ENCODE data around the gene VRK1. TPM values are rescaled to one million over a fixed set of nuclear protein-coding genes. Genes with fewer than 3 reads are reported as not detected.
A peak's percentile ranks its signal among the peaks of the same experiment; 100 is the strongest.

The VRK1 gene
- total and polyA plus RNA-seq, 10 of the 15 experiments (the other 5 are each of a cell fraction or from before 2014, with no cell fraction given), result 50.9 to 137 (median 84.7) TPM

GRCh38 chr14:96902004-96902403 lies 104.8 kb downstream of the VRK1 start:
- SMC1A ChIA-PET (ENCODE audit: uncharacterized antibody, unreplicated experiment), result no interaction called here
- DNase-seq (ENCODE audit: low read depth, low spot score), result no peak

DNA sequence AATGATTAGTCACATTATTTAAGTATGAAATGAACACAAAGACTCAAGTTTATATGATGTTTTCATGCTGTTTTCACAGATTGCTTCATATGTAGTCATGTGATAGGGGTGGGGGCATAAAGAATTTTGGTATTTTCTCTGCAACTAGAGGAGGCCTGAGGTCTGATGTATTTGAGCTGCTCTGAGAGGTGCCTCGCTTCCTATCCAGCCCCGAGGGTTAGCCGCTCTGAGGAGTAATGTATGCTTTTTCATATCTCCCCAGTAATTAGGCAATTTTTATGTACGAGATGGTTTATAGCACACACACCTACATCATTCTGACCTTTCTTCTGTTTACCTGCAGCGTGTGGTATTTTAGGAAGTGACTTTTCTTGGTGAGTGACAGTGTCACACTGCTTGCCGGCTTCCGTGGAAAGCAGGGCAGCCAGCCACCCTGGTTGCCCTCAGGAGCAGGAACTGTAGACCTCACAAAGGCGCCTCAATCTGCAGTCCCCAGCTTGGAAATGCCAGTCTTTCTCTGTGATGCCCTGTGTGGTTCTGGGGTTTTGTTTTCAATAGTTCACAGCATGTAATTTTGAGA lies 106.4 kb downstream of the VRK1 start:
- Histone ChIP-seq H3K27ac (ENCODE audit: control insufficient read depth, insufficient read depth) (no peak overlapping the region), H2AFZ (ENCODE audit: control insufficient read depth, low read depth, low read length) (no peak overlapping the region), H3K36me3 (ENCODE audit: control insufficient read depth in 2 of 2, insufficient read depth in 2 of 2, low read length in 1 of 2) (no peaks in the 10 kb centered on the region), H3K9me3 (replicated peaks; ENCODE audit: control insufficient read depth, insufficient read depth, low read length) (no peaks in the 10 kb centered on the region), H3K4me3 (no peak overlapping the region), H4K20me1 (ENCODE audit: control insufficient read depth, insufficient read depth) (no peaks in the 10 kb centered on the region), H3K4me2 (ENCODE audit: control insufficient read depth, insufficient read depth) (no peak overlapping the region), H3K4me1 (ENCODE audit: control insufficient read depth, insufficient read depth, low read length) (peaks cover 19% of the 10 kb centered on the region), H3K27me3 (replicated peaks in 1 of 2; ENCODE audit: control insufficient read depth in 2 of 2, insufficient read depth in 2 of 2, low read length in 1 of 2) (no peaks in the 10 kb centered on the region), H3K79me2 (ENCODE audit: control insufficient read depth, insufficient read depth, low read length) (no peaks in the 10 kb centered on the region), H3K9ac (ENCODE audit: control insufficient read depth, insufficient read depth, low read length) (no peak overlapping the region)
- FAIRE-seq, result no peak
- BruUV-seq (replicated peaks), result no TSS peak
- ChIA-PET SMC1A (ENCODE audit: uncharacterized antibody, unreplicated experiment) (no interaction called here), RAD21 (ENCODE audit: unreplicated experiment) (no interaction called here), CTCF (no interaction called here), POLR2A (no interaction called here)
- in situ Hi-C loops (cut with MboI) (no loop called here), intact Hi-C loops (cut with micrococcal nuclease; ENCODE audit: unreplicated experiment) (no loop called here)
- DNase-seq (ENCODE audit: low read depth, low spot score), result no peak
- no peak for ATAC-seq
- WGBS (ENCODE audit: insufficient coverage, insufficient replicate concordance, low lambda C conversion rate, missing lambda C conversion rate), result 97% methylated on average over 8 of the region's 8 CpGs
- TF ChIP-seq CBFB (IDR thresholded peaks at IDR 0.05; ENCODE audit: low read depth), result no peak
- no peak for TF ChIP-seq ZBTB4 (CRISPR knock-in tag; IDR thresholded peaks at IDR 0.05)
- no peak for TF ChIP-seq CBX5 (IDR thresholded peaks at IDR 0.05; ENCODE audit: low read depth)
- no peak for TF ChIP-seq MEF2A (IDR thresholded peaks at IDR 0.05; ENCODE audit: insufficient read depth, low read depth, low read length)
- TF ChIP-seq, protein P1, sequence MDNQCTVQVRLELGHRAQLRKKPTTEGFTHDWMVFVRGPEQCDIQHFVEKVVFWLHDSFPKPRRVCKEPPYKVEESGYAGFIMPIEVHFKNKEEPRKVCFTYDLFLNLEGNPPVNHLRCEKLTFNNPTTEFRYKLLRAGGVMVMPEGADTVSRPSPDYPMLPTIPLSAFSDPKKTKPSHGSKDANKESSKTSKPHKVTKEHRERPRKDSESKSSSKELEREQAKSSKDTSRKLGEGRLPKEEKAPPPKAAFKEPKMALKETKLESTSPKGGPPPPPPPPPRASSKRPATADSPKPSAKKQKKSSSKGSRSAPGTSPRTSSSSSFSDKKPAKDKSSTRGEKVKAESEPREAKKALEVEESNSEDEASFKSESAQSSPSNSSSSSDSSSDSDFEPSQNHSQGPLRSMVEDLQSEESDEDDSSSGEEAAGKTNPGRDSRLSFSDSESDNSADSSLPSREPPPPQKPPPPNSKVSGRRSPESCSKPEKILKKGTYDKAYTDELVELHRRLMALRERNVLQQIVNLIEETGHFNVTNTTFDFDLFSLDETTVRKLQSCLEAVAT (IDR thresholded peaks at IDR 0.05), result no peak
- no peak for TF ChIP-seq MTA2 (IDR thresholded peaks at IDR 0.05; ENCODE audit: low read depth)

More at GRCh38 chr14:96902004-96902403, 104.8 kb downstream of the VRK1 start:
- no peak overlapping the region for H3K4me3 ChIP-seq
- ATAC-seq (peak; percentile 23), FAIRE-seq (no peak)
- H4K20me1 ChIP-seq (ENCODE audit: control insufficient read depth, insufficient read depth), result no peaks in the 10 kb centered on the region
- TF ChIP-seq CBX5 (IDR thresholded peaks at IDR 0.05; ENCODE audit: low read depth) (no peak), TBL1XR1 (IDR thresholded peaks at IDR 0.05; ENCODE audit: low read depth, low read length) (no peak), EZH2 (IDR thresholded peaks at IDR 0.05; ENCODE audit: borderline replicate concordance, control insufficient read depth, low read depth, low read length) (no peak), SPI1 (IDR thresholded peaks at IDR 0.05; ENCODE audit: borderline replicate concordance, insufficient read depth, low read depth, low read length) (peak; percentile 4; the same call in 1 of the 2 replicates)
- no peaks in the 10 kb centered on the region for H3K9me3 ChIP-seq (replicated peaks; ENCODE audit: control insufficient read depth, insufficient read depth, low read length)
- ChIA-PET CTCF (no interaction called here), RAD21 (ENCODE audit: unreplicated experiment) (interaction anchor here (1.3 kb wide), 1 partner anchor 84 kb away, joined by 4 read pairs; no protein-coding TSS in a partner anchor), POLR2A (no interaction called here)
- no peaks in the 10 kb centered on the region for H3K36me3 ChIP-seq (ENCODE audit: control insufficient read depth in 2 of 2, insufficient read depth in 2 of 2, low read length in 1 of 2)
- peak overlapping the region; percentile 59 for H3K27ac ChIP-seq (ENCODE audit: control insufficient read depth, insufficient read depth)
- no TSS peak for BruUV-seq (replicated peaks)
- in situ Hi-C loops (cut with MboI), result no loop called here
- 75% methylated on average over 3 of the region's 3 CpGs for WGBS (ENCODE audit: insufficient coverage, insufficient replicate concordance, low lambda C conversion rate, missing lambda C conversion rate)
- no peak overlapping the region for H2AFZ ChIP-seq (ENCODE audit: control insufficient read depth, low read depth, low read length)
- H3K79me2 ChIP-seq (ENCODE audit: control insufficient read depth, insufficient read depth, low read length), result no peaks in the 10 kb centered on the region
- intact Hi-C loops (cut with micrococcal nuclease; ENCODE audit: unreplicated experiment), result no loop called here
- H3K4me1 ChIP-seq (ENCODE audit: control insufficient read depth, insufficient read depth, low read length), result peaks cover 19% of the 10 kb centered on the region
- no peaks in the 10 kb centered on the region for H3K27me3 ChIP-seq (replicated peaks in 1 of 2; ENCODE audit: control insufficient read depth in 2 of 2, insufficient read depth in 2 of 2, low read length in 1 of 2)
- no peak overlapping the region for H3K4me2 ChIP-seq (ENCODE audit: control insufficient read depth, insufficient read depth)
- no peak overlapping the region for H3K9ac ChIP-seq (ENCODE audit: control insufficient read depth, insufficient read depth, low read length)

Measured in GM12878 (cell line).